Stomach (tissue), 4 donors: ENCODE data around the gene PRDM5.

Experiments used
- CTCF ChIP-seq, 7 experiments: fragments of 450-650 bp in 4 of 7; fragments of 200-600 bp in 3 of 7; sonication (generic) in 3 of 7; IDR thresholded peaks; one replicate each; pipeline ENCODE4 v1.5.1; 2016 to 2019; ENCODE audit warnings: antibody characterized with exemption in 7 of 7, control low read depth in 2 of 7, mild to moderate bottlenecking in 1 of 7
- EP300 ChIP-seq: sonication (generic); formaldehyde crosslinking; IDR thresholded peaks from one replicate; pipeline ENCODE4 v1.6.1; 2017; ENCODE audit warnings: antibody characterized with exemption
- POLR2A ChIP-seq, 4 donors: fragments of 450-650 bp; IDR thresholded peaks; one replicate each; pipeline ENCODE4 v1.6.1; 2016; ENCODE audit warnings: antibody characterized with exemption in 4 of 4, control low read depth in 2 of 4, mild to moderate bottlenecking in 1 of 4, moderate library complexity in 1 of 4
- POLR2AphosphoS5 ChIP-seq, 3 donors: sonication (generic); formaldehyde crosslinking; IDR thresholded peaks; one replicate each; pipeline ENCODE4 v1.6.1; 2016; ENCODE audit warnings: antibody characterized with exemption in 3 of 3

- TF ChIP-seq CTCF (IDR thresholded peaks at IDR 0.05) (no peak), EP300 (no peak), POLR2A (IDR thresholded peaks at IDR 0.05) (no peak), POLR2AphosphoS5 (IDR thresholded peaks at IDR 0.05) (no peak)
Measured at GRCh38 chr4:120736312-120736711, 186.2 kb downstream of the PRDM5 start.
